ENCODE data around the gene NEURL3.

Gene NEURL3

DNA sequence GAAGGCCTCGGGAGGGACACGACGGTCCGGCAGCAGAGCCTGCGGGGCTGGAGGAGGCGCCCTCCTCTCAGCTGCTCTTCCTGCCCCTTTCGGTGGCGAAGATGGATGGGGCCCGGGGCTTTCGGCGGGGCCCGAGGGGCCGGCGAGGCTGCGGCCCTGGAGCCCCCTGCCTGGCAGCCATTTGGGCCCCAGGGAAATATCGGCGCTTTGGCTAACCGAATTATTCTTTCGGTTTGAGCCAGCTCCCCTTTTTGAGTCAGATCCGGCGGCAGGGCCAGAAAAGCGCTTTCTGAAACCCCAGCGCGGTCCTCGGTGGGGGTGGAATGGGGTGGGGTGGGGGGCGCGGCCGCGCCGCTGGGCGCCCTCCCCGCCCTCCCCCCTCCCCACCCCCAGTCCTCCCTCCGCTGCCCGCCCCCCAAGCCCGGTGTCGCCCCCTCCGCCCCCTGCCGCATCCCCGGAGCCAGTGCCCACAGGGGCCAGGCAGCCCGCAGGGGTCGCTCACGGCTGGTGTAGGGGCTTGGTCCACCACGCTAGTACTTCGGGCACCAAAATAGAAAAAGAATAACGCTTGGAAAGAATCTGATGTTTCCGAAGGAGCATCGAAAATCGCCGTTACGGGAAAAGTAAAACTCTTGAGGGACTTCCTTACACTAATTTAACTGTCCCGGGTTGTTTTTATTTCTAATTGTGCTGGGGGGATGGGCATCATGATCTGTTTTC is 22.3 kb upstream of the NEURL3 start:
- DNase-seq, result peak; percentile 79

DNA sequence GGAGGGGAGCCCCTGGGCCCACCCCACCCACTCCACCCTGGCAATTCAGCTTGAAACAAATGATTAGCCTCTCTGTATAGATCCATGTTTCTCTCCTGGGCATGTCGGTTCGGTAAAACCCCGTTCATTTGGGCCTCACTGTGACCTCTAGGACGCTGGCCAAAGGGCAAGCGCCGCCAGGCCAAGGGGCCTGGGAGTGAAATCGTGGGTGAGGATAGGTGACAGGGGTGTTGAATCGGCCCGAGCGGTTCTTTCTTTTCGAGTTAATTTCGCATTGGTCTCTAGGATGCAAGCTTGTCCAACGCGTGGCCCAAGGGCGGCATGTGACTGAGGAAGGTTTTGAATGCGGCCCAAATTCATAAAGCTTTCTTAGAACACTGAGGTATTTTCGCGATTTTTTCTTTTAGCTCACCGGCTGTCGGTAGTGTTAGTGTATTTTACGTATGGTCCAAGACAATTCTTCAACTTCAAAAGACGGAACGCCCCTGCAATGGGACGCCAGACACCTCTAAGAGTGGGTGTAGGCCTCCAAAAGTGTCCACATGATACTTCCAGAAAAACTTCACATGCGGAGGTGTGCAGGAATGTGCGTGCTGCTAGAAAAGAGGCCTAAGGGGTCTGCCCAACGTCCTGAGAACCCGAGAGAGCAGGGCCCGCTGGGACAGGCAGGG is 21.6 kb upstream of the NEURL3 start:
- no peak for DNase-seq

DNA sequence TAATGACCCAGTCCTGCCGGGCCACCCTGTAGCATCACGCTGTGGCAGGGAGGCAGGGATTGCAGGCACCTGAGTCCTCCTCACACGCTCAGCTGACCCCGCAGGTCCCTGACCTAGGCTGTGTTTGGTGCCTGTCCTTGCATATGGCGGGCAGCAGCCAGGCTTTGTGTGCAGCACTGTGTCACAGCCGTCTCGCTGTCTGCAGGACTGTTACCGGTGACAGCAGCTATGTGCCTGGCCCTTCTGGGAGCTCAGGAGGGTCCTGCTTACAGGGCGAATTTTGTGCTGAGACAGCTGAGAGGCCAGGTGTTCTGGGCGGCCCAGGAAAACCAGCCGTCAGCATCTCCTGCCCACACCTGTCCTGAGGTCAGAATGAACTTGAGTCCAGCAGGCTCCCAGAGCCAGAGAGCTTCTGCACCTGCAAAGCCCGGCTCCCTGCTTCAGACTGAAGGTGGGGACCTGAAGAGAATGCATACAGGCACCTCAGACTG is 21.0 kb upstream of the NEURL3 start:
- no peak for DNase-seq

- DNase-seq, result no peak
These were observed 20.0 kb upstream of the NEURL3 start for GRCh38 chr2:96525211-96525507.

DNA sequence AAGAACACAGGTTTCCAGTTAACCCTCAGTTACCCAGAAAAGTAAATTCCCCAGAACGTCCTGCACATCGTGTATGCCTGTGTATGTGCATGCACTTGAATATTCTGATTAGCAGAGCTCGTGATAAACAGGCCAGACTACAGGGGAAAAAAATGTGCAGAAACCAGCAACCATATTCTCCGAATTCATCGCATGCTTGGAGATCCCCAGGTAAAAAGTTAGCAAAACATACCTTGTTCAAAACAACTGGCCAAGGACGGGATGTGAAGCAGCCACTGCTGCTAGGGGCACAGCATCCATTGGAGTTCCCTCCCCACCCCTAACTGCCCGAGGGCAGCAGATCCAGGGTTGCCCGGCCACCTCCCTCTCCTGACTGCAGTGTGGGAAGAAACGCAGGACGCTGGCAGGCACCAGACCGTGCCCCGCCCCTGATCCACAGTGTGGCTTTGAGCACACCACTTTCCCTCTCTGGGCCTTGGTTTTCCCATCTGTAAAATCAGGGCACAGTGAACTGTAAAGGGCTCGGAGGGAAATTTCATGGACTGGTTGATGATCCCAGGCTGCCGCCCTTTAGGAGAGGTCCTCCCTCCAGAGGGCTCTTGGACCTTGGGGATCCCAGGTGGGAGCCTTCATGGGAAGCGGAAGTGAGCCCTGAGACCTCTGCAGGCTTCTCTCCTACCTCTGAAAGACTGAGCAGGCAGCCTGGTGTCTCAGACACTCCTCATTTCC is 19.5 kb upstream of the NEURL3 start:
- no peak for DNase-seq

- DNase-seq, result no peak
These were observed 18.7 kb upstream of the NEURL3 start for GRCh38 chr2:96523659-96524481.

DNA sequence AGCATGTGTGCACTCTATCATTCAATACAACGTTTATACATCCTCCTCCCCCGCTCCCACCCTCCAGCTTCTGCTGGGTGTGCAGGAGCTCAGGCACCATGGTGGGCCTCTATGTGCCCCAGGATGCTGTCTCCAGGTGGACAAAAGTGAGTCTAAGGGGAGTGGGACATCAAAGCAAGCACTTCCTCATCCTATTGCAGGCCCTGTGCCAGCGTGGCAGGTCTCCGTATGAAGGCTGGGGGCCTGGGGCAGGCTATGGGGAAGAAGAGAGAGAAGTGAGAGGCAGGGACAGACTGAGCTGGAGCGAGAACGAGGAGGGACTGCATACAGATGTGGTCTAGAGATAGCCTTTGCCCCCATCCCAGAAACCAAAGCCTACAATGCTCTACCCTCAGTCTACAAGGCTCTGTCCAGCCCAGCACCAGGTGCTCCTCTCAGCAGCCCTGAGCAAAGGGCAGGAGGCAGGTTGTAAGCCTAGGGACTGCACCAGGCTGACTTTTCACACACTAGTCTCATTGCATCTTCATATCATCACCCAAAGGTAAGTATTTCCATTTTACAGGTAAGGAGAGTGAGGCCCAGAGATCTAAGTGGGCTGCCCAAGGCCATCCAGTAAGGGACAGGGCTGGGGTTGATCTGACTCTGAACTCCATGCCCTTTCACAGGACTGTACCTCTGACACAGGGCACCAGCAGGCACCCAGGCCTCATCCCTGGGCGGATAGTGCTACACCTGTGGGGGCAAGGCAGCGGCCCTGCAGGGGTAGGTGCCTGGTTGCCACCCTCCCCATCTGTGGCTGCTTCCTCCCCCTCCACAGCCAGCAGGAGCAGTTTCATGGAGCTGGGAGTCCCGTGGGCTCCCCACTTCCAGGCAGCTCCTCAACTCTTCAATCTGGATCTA is 17.4 kb upstream of the NEURL3 start:
- DNase-seq, result no peak

DNA sequence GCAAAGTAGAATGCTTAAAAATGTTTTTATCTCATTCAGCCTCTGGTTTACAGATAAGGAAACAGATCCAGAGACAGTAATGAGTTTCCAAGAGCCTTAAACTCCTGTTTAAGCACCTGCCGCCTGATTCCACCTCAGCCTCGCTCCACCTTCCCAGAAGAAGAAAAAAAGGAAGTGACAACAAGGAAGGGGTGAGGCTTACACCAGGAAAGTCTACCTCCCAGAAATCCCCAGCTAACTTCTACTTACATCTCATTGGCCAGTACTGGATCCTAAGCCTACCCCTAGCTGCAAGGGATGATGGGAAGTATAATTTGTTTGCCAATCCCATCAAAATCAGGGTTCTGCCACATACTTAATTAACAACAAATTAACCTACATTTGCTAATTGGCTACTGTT is 16.1 kb upstream of the NEURL3 start:
- DNase-seq, result no peak

GRCh38 chr2:96520697-96521096 is 15.5 kb upstream of the NEURL3 start:
- no peak for DNase-seq

DNA sequence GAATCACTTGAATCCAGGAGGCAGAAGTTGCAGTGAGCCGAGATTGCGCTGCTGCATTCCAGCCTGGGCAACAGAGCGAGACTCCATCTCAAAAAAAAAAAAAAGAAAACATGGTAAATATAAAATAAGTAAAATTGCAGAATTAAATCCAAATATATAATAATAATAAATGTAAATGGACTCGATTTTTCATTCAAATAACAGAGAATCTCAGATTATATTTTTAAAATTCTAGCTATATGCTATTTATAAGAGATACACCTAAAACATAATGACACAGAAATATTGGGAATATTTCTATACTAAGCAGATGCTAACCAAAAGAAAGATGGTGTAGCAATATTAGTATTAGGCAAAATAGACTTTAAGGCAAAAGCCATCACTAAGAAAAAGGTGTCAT is 15.1 kb upstream of the NEURL3 start:
- no peak for DNase-seq

DNA sequence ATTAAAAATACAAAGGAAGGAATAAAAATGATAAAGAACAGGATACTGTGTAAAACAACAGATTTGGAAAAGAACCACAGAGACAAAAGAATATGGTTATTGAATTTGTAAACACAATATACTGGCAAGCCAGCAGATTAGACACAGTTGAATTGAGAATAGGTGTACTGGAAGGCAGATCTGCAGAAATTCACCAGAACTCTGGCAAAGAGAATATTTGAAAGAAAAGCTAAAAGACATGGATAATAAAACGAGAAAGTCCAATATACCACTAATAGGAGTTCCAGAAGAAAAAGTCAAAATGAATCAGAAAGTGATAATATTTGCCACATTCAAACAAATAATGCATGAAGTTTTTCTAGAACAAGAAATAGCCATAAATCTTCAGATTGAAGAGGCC is 11.9 kb upstream of the NEURL3 start:
- DNase-seq, result no peak

GRCh38 chr2:96514521-96514920 is 9.4 kb upstream of the NEURL3 start:
- DNase-seq, result no peak

DNA sequence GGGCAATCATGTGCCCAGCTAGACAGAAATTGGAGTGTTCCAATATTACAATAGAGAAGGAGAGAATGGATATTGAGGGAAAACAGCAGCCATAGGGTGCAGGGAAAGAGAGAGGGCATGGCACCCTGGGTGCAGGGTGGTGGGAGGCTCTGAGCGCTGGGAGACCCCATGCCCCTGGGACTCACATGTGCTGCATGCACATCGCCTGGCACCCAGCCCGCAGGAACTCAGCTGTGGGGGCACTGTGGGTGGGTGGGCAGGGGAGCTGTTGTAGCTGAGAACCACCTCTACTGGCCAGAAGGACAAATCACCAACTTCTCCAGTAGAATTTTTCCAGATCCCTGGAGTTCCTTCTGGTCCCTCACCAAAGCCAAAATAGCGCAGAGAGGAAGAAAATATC is 7.2 kb upstream of the NEURL3 start:
- no peak for DNase-seq

GRCh38 chr2:96511851-96512250 is 6.7 kb upstream of the NEURL3 start:
- DNase-seq, result no peak

DNA sequence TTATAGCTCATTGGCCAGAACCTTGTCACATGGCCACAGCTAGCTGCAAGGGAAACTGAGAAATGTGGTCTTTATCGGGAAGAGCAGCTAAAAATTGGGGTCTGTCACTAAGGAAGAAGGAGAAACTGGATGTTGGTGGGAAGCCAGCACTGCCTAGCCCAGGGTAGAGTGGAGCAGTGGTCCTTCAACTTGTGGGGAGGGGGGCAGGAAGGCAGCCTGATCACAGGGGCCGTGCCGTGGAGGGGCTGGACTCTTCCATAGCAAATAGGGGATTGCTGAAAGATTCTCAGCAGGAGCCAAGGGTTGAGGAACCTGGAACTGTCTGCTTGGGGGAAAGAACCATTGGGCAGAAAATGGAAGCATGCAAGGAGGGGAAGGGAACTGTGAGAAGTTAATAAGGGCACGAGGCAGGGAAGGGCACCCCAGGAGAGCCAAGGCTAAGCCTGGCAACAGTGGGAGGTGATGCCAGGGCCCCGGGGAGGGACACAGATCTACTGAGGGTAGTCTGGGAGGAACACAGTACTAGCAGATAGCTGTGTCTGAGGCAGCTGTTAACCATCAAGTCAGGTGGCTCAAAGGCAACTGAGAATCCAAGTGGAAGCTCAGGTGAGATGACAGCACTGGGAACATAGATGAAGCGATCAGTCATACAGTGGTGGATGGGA is 5.9 kb upstream of the NEURL3 start:
- no peak for DNase-seq

- DNase-seq, result no peak
These were observed 4.7 kb upstream of the NEURL3 start for GRCh38 chr2:96509847-96510230.

GRCh38 chr2:96509114-96509846 is 4.1 kb upstream of the NEURL3 start:
- peak; percentile 74 for DNase-seq

DNA sequence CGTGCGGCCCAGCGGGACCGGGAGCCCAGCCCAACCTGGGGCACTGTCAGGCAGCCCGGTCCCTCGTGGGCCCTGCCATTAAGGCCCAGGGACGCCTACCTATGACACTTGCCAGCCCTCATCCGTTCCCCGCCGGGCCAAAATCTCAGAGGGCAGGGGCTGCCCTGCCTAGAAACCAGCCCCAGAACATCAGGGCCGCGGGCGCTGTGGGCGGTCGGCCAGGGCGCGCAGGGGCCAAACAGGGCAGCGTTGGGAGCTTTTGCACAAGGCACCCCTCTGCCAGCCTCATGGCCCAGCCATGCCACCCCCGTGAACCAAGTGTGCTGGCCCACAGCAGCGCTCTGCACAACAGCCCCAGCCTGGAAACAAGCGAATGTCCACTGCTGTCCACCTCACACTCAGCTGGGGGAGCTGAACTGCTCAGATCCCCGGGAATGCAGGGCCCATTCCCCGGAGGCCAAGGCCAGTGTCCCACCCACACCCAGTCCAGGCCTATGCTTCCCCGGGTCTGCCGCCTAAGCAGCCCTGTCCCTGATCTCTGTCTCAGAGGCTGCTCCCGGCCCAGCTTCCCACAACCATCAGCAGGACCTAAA is 3.5 kb upstream of the NEURL3 start:
- no peak for DNase-seq

- DNase-seq, result peak; percentile 85
These were observed 2.9 kb upstream of the NEURL3 start for GRCh38 chr2:96507957-96508520.

DNA sequence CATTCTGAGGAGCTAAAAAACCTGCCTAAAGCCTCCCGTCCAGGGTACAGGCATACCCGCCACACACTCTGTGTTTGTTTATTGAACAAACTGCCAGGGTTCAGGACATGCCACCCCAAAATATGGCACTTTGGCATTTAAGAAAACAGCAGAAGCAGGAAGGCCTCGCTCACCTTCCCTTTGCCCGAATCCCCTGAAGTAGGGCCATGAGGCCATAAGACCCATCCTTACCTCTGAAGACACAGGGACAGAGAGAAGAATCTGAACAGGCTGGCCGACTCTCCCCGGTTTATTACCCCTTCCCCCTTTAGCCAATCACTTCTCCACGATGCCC is 1.7 kb upstream of the NEURL3 start:
- DNase-seq, result no peak
